ENCODE data around the gene ATP8B1. TPM values are rescaled to one million over a fixed set of nuclear protein-coding genes. Genes with fewer than 3 reads are reported as not detected.

ATP8B1 gene
- total RNA-seq, 2 experiments from 2014 or later, result not detected

DNA sequence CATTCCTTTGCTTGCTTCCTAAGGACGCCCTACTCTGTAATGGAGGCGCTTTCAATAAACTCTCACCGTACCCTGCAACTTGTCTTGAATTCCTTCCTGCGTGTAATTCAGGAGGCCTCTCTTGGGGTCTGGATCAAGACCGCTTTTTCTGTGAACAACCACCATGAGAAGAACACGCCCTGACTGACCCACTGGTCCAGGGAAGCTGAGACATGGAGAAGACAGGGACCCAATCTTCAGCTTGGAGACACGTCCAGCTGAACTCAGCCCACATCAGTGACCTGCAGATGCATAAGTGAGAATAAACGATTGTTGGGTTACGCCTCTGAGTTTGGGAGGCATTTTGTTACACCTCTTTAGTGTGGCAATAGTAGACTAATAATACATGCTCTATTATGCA, 173.7 kb downstream of the ATP8B1 start:
- intact Hi-C loops (cut with DNase I, micrococcal nuclease), result loop anchor here in 1 of 2 experiments (5.0 to 10.0 kb wide), 3 partner anchors 495 to 1725 kb away; partner anchors contain the start of gene LMAN1
- H3K4me3 Mint-ChIP-seq, result peak overlapping the region; percentile 96
- H3K9me3 Mint-ChIP-seq, result no peaks in the 10 kb centered on the region
- POLR2A ChIA-PET, result interaction anchor here (1.0 to 3.7 kb wide), 2 partner anchors 8 to 43 kb away, joined by 3 to 58 read pairs; partner anchors contain the start of genes FECH and NARS1
- H3K27me3 Mint-ChIP-seq, result no peaks in the 10 kb centered on the region
- H3K4me1 Mint-ChIP-seq (ENCODE audit: low read depth), result peaks cover 18% of the 10 kb centered on the region
- peaks cover 4% of the 10 kb centered on the region for H3K36me3 Mint-ChIP-seq (ENCODE audit: low read depth)
- H3K4me1 ChIP-seq (ENCODE audit: insufficient read depth, low read length), result peaks cover 20% of the 10 kb centered on the region
- peak overlapping the region; percentile 64 for H3K4me3 ChIP-seq (ENCODE audit: low read length)
- H3K36me3 ChIP-seq (ENCODE audit: insufficient read depth, low read length), result no peaks in the 10 kb centered on the region
- ATAC-seq (ENCODE audit: poor library complexity) (no peak), DNase-seq (peak in 1 of 14 experiments; percentile 21)
- H3K27ac ChIP-seq (ENCODE audit: low read depth in 1 of 2, low read length in 2 of 2), result peak overlapping the region in 1 of 2 donors; percentile 50
- no peaks in the 10 kb centered on the region for H3K27me3 ChIP-seq (ENCODE audit: control insufficient read depth in 1 of 2, insufficient read depth in 2 of 2, low read length in 2 of 2)
- CTCF ChIA-PET, result interaction anchor here (0.8 to 1.8 kb wide), 2 partner anchors 18 to 43 kb away, joined by 3 to 7 read pairs; partner anchors contain the start of gene FECH
- TF ChIP-seq, protein P1, sequence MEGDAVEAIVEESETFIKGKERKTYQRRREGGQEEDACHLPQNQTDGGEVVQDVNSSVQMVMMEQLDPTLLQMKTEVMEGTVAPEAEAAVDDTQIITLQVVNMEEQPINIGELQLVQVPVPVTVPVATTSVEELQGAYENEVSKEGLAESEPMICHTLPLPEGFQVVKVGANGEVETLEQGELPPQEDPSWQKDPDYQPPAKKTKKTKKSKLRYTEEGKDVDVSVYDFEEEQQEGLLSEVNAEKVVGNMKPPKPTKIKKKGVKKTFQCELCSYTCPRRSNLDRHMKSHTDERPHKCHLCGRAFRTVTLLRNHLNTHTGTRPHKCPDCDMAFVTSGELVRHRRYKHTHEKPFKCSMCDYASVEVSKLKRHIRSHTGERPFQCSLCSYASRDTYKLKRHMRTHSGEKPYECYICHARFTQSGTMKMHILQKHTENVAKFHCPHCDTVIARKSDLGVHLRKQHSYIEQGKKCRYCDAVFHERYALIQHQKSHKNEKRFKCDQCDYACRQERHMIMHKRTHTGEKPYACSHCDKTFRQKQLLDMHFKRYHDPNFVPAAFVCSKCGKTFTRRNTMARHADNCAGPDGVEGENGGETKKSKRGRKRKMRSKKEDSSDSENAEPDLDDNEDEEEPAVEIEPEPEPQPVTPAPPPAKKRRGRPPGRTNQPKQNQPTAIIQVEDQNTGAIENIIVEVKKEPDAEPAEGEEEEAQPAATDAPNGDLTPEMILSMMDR (IDR thresholded peaks at IDR 0.05), result no peak
- no peak overlapping the region for H3K27ac Mint-ChIP-seq
- no peaks in the 10 kb centered on the region for H3K9me3 ChIP-seq (ENCODE audit: control insufficient read depth in 1 of 2, insufficient read depth in 1 of 2, low read length in 2 of 2)

DNA sequence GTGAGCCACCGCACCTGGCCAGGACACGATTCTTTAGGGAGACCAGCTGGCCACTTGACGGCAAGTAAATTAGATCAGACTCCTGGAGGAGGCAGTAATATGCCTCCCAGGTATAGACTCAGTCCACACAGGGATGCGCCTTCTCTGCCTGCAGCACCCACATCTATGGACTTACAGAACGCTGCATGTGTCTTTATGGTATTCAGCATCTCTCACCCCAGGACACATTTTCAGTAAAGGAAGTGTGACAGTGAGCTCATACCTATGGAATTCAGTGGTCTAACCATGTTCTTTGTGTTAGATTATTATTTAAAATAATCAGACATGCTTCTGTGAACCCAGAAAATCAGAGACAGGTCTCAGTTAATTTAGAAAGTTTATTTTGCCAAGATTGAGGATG, 175.6 kb downstream of the ATP8B1 start:
- Mint-ChIP-seq H3K27me3 (no peaks in the 10 kb centered on the region), H3K4me1 (ENCODE audit: low read depth) (peaks cover 18% of the 10 kb centered on the region), H3K9me3 (no peaks in the 10 kb centered on the region), H3K36me3 (ENCODE audit: low read depth) (peaks cover 4% of the 10 kb centered on the region), H3K4me3 (peak overlapping the region; percentile 76), H3K27ac (peak overlapping the region; percentile 44)
- TF ChIP-seq, protein P1 (IDR thresholded peaks at IDR 0.05), result no peak
- intact Hi-C loops (cut with DNase I, micrococcal nuclease), result loop anchor here in 1 of 2 experiments (5.0 to 10.0 kb wide), 3 partner anchors 497 to 1727 kb away; partner anchors contain the start of gene LMAN1
- ATAC-seq (ENCODE audit: poor library complexity), result no peak
- no peak overlapping the region for H3K4me3 ChIP-seq (ENCODE audit: low read length)
- no peak for DNase-seq
- H3K9me3 ChIP-seq (ENCODE audit: control insufficient read depth in 1 of 2, insufficient read depth in 1 of 2, low read length in 2 of 2), result no peaks in the 10 kb centered on the region
- no peak overlapping the region for H3K27ac ChIP-seq (ENCODE audit: low read depth in 1 of 2, low read length in 2 of 2)
- ChIA-PET CTCF (no interaction called here), POLR2A (no interaction called here)
- peaks cover 23% of the 10 kb centered on the region for H3K4me1 ChIP-seq (ENCODE audit: insufficient read depth, low read length)
- H3K27me3 ChIP-seq (ENCODE audit: control insufficient read depth in 1 of 2, insufficient read depth in 2 of 2, low read length in 2 of 2), result no peaks in the 10 kb centered on the region
- no peaks in the 10 kb centered on the region for H3K36me3 ChIP-seq (ENCODE audit: insufficient read depth, low read length)

DNA sequence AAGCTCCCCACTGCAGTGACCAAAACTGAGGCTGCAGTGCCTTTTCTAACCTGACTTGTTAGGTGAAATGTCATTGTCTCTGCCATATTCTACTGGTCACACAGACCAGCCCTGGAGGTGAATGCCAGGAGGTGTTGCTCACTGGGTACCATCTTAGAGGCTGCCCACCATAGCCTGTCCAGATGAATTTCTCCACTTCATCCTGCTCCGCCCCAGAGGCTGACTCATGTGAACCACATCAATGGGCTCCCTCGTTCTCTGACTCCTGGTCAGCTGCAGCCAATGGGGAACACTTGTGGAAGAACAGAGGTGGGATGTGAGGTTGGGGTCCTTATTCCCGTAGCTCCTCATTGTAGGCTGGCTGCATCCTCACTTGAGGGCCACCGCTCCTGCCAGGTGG, 178.1 kb downstream of the ATP8B1 start:
- ChIA-PET POLR2A (no interaction called here), CTCF (no interaction called here)
- no peaks in the 10 kb centered on the region for H3K36me3 ChIP-seq (ENCODE audit: insufficient read depth, low read length)
- peaks cover 24% of the 10 kb centered on the region for H3K4me1 Mint-ChIP-seq (ENCODE audit: low read depth)
- intact Hi-C loops (cut with DNase I, micrococcal nuclease), result loop anchor here in 1 of 2 experiments (5.0 to 10.0 kb wide), 6 partner anchors 38 to 1730 kb away; partner anchors contain the start of genes FECH, LMAN1, NEDD4L and TXNL1
- TF ChIP-seq, protein P1 (IDR thresholded peaks at IDR 0.05), result no peak
- no peak overlapping the region for H3K27ac ChIP-seq (ENCODE audit: low read depth in 1 of 2, low read length in 2 of 2)
- H3K27ac Mint-ChIP-seq, result no peak overlapping the region
- no peak overlapping the region for H3K4me3 ChIP-seq (ENCODE audit: low read length)
- no peak for ATAC-seq (ENCODE audit: poor library complexity)
- H3K4me3 Mint-ChIP-seq, result peak overlapping the region; percentile 71
- no peak for DNase-seq
- H3K4me1 ChIP-seq (ENCODE audit: insufficient read depth, low read length), result peaks cover 18% of the 10 kb centered on the region
- no peaks in the 10 kb centered on the region for H3K27me3 ChIP-seq (ENCODE audit: control insufficient read depth in 1 of 2, insufficient read depth in 2 of 2, low read length in 2 of 2)
- no peaks in the 10 kb centered on the region for H3K9me3 Mint-ChIP-seq
- H3K9me3 ChIP-seq (ENCODE audit: control insufficient read depth in 1 of 2, insufficient read depth in 1 of 2, low read length in 2 of 2), result no peaks in the 10 kb centered on the region
- peaks cover 21% of the 10 kb centered on the region for H3K36me3 Mint-ChIP-seq (ENCODE audit: low read depth)
- H3K27me3 Mint-ChIP-seq, result no peaks in the 10 kb centered on the region
